ENCODE data around the gene ZEB2.

ZEB2 gene

GRCh38 chr2:144535300-144535699 is 15.4 kb upstream of the ZEB2 start:
- DNase-seq (ENCODE audit: low read depth) = no peak
- H3K4me3 ChIP-seq (ENCODE audit: low read depth, low read length) = no peak overlapping the region
- TF ChIP-seq, protein P1, sequence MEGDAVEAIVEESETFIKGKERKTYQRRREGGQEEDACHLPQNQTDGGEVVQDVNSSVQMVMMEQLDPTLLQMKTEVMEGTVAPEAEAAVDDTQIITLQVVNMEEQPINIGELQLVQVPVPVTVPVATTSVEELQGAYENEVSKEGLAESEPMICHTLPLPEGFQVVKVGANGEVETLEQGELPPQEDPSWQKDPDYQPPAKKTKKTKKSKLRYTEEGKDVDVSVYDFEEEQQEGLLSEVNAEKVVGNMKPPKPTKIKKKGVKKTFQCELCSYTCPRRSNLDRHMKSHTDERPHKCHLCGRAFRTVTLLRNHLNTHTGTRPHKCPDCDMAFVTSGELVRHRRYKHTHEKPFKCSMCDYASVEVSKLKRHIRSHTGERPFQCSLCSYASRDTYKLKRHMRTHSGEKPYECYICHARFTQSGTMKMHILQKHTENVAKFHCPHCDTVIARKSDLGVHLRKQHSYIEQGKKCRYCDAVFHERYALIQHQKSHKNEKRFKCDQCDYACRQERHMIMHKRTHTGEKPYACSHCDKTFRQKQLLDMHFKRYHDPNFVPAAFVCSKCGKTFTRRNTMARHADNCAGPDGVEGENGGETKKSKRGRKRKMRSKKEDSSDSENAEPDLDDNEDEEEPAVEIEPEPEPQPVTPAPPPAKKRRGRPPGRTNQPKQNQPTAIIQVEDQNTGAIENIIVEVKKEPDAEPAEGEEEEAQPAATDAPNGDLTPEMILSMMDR (IDR thresholded peaks at IDR 0.05; ENCODE audit: insufficient read depth, low read depth, low read length, missing control alignments) = no peak

DNA sequence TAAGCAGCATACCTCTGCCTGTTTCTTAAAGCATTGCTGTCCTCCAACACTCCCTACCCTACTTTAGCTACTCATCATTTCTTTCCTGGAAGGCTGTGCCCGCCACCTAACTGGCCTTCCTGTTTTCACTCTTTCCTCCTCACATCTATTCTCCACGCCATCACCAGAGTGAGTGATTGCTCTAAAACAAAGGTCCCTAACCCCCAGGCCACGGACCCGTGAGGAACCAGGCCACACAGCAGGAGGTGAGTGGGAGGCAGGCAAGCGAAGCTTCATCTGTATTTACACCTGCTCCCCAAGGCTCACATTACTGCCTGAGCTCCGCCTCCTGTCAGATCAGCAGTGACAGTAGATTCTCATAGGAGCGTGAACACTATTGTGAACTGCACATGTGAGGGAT is 13.3 kb upstream of the ZEB2 start:
- DNase-seq (ENCODE audit: low read depth) = no peak
- TF ChIP-seq, protein P1 (IDR thresholded peaks at IDR 0.05; ENCODE audit: insufficient read depth, low read depth, low read length, missing control alignments) = no peak

GRCh38 chr2:144530596-144530995 is 10.7 kb upstream of the ZEB2 start:
- no peak for DNase-seq (ENCODE audit: low read depth)
- TF ChIP-seq, protein P1 (IDR thresholded peaks at IDR 0.05; ENCODE audit: insufficient read depth, low read depth, low read length, missing control alignments) = no peak
- no peak overlapping the region for H3K4me3 ChIP-seq (ENCODE audit: low read depth, low read length)

More for the DNA sequence above, 13.3 kb upstream of the ZEB2 start:
- no peak overlapping the region for H3K4me3 ChIP-seq (ENCODE audit: low read depth, low read length)

GRCh38 chr2:144529841-144530240 is 9.9 kb upstream of the ZEB2 start:
- DNase-seq (ENCODE audit: low read depth) = no peak
- TF ChIP-seq, protein P1 (IDR thresholded peaks at IDR 0.05; ENCODE audit: insufficient read depth, low read depth, low read length, missing control alignments) = no peak

DNA sequence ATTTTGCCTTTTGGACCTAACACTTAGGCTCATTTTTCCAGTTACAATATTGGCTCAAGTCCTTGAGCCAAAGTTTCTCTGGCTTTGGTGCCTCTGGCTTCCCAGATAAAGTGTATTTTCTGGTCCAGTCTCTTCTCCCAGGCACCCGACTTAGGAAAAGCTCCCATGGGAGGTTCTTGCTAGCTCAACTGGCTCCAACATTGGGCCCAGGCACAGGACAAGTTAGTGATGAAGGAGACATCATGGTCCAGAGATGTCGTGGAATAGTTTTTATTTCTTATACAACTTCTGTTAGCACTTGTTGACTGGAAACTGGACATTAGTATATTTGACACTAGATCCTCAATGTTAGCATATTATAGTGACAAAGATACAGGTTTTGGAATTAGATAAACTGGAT is 8.2 kb upstream of the ZEB2 start:
- TF ChIP-seq, protein P1 (IDR thresholded peaks at IDR 0.05; ENCODE audit: insufficient read depth, low read depth, low read length, missing control alignments) = no peak
- no peak for DNase-seq (ENCODE audit: low read depth)
- no peak overlapping the region for H3K4me3 ChIP-seq (ENCODE audit: low read depth, low read length)

More at GRCh38 chr2:144529841-144530240, 9.9 kb upstream of the ZEB2 start:
- H3K4me3 ChIP-seq (ENCODE audit: low read depth, low read length) = no peak overlapping the region

DNA sequence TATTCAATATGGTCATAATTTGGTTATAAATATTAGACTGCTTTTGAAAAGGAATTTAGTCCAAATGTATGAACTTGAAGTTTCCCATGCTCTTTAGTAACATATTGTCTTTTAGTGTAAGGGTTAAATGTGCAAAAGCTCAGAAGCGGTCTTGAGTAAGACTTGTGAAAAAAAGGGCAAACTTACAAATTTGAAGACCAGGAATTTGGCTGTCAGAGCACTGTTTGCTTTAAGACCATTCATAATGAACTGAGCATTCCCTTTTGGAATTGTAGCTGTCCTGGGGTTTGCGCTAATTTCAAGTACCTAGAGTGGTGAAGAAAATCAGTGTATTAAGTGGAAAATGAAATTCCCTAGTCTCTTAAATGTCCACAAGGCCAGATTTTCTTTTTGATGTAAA is 6.9 kb upstream of the ZEB2 start:
- TF ChIP-seq, protein P1 (IDR thresholded peaks at IDR 0.05; ENCODE audit: insufficient read depth, low read depth, low read length, missing control alignments) = no peak
- no peak overlapping the region for H3K4me3 ChIP-seq (ENCODE audit: low read depth, low read length)
- DNase-seq (ENCODE audit: low read depth) = no peak

All from GM12865 (cell line).